NCI-H2081 (cell line): Measurements from ENCODE around the gene UBE2F.
"Not testable (repeated sequence)": the region's sequence is repeated elsewhere in the genome, so short reads cannot be mapped to it uniquely, and the experiment has no call there.

ENCODE experiments used
- DNase-seq, 2 experiments: peaks; one replicate each; lab custom pipeline; 2025; lab: John Stamatoyannopoulos, UW

The UBE2F gene

GRCh38 chr2:237944302-237944701 lies 22.5 kb upstream of the UBE2F start:
- DNase-seq, result no peak

GRCh38 chr2:237946423-237946822 lies 20.4 kb upstream of the UBE2F start:
- no peak for DNase-seq

- not testable (repeated sequence) for DNase-seq
These were observed 15.5 kb upstream of the UBE2F start for GRCh38 chr2:237951354-237951753.

- DNase-seq, result no peak
These were observed 14.9 kb upstream of the UBE2F start for GRCh38 chr2:237951878-237952277.

GRCh38 chr2:237952851-237953250 lies 14.0 kb upstream of the UBE2F start:
- DNase-seq, result no peak

GRCh38 chr2:237955640-237956401 lies 11.0 kb upstream of the UBE2F start:
- no peak for DNase-seq

- DNase-seq, result no peak
These were observed 10.4 kb upstream of the UBE2F start for GRCh38 chr2:237956402-237956736.

GRCh38 chr2:237961637-237962036 lies 5.2 kb upstream of the UBE2F start:
- DNase-seq, result no peak

- no peak for DNase-seq
These were observed 4.3 kb upstream of the UBE2F start for GRCh38 chr2:237962432-237963084.

GRCh38 chr2:237963490-237963991 lies 3.3 kb upstream of the UBE2F start:
- not testable (repeated sequence) for DNase-seq

- DNase-seq, result no peak
These were observed 2.6 kb upstream of the UBE2F start for GRCh38 chr2:237964194-237964577.

- DNase-seq, result no peak
These were observed 2.0 kb upstream of the UBE2F start for GRCh38 chr2:237964578-237965404.

- not testable (repeated sequence) for DNase-seq
These were observed 970 bp upstream of the UBE2F start for GRCh38 chr2:237965844-237966243.

GRCh38 chr2:237966250-237966564 lies 607 bp upstream of the UBE2F start:
- DNase-seq, result no peak

GRCh38 chr2:237967463-237967951 lies 693 bp downstream of the UBE2F start:
- DNase-seq, result no peak

- peak in 1 of 2 experiments; percentile 14 for DNase-seq
These were observed 1.4 kb downstream of the UBE2F start for GRCh38 chr2:237968048-237968862.

GRCh38 chr2:237971661-237972060 lies 4.8 kb downstream of the UBE2F start:
- DNase-seq, result no peak

- DNase-seq, result no peak
These were observed 5.4 kb downstream of the UBE2F start for GRCh38 chr2:237972211-237972610.

- DNase-seq, result no peak
These were observed 6.1 kb downstream of the UBE2F start for GRCh38 chr2:237972936-237973335.

GRCh38 chr2:237977380-237977779 lies 10.6 kb downstream of the UBE2F start:
- no peak for DNase-seq

GRCh38 chr2:237978058-237978712 lies 11.4 kb downstream of the UBE2F start:
- no peak for DNase-seq
